ENCODE data around the gene NUMA1.

NUMA1 gene

GRCh38 chr11:72100009-72100408, 19.7 kb upstream of the NUMA1 start:
- DNase-seq = no peak

GRCh38 chr11:72098741-72099140, 18.4 kb upstream of the NUMA1 start:
- DNase-seq = no peak

- DNase-seq = no peak
Measured at GRCh38 chr11:72091292-72091691, 10.9 kb upstream of the NUMA1 start.

- DNase-seq = no peak
Measured at GRCh38 chr11:72088076-72088808, 7.9 kb upstream of the NUMA1 start.

- peak; percentile 18 to 36 for DNase-seq
Measured at GRCh38 chr11:72085621-72086351, 5.4 kb upstream of the NUMA1 start.

GRCh38 chr11:72084965-72085364, 4.6 kb upstream of the NUMA1 start:
- no peak for DNase-seq

- no peak for DNase-seq
Measured at GRCh38 chr11:72084076-72084475, 3.7 kb upstream of the NUMA1 start.

- DNase-seq = no peak
Measured at GRCh38 chr11:72083414-72083813, 3.1 kb upstream of the NUMA1 start.

GRCh38 chr11:72081821-72082453, 1.6 kb upstream of the NUMA1 start:
- no peak for DNase-seq

- no peak for DNase-seq
Measured at GRCh38 chr11:72081184-72081644, 872 bp upstream of the NUMA1 start.

GRCh38 chr11:72079819-72080325, 470 bp downstream of the NUMA1 start:
- DNase-seq = no peak

GRCh38 chr11:72078477-72078876, 1.9 kb downstream of the NUMA1 start:
- DNase-seq = no peak

GRCh38 chr11:72075756-72076155, 4.6 kb downstream of the NUMA1 start:
- no peak for DNase-seq

GRCh38 chr11:72075109-72075508, 5.2 kb downstream of the NUMA1 start:
- no peak for DNase-seq

GRCh38 chr11:72072348-72072747, 8.0 kb downstream of the NUMA1 start:
- no peak for DNase-seq

GRCh38 chr11:72070491-72070890, 9.9 kb downstream of the NUMA1 start:
- DNase-seq = no peak

- no peak for DNase-seq
Measured at GRCh38 chr11:72069787-72070251, 10.5 kb downstream of the NUMA1 start.

GRCh38 chr11:72069200-72069599, 11.1 kb downstream of the NUMA1 start:
- no peak for DNase-seq

GRCh38 chr11:72067676-72068075, 12.7 kb downstream of the NUMA1 start:
- no peak for DNase-seq

GRCh38 chr11:72067266-72067665, 13.1 kb downstream of the NUMA1 start:
- no peak for DNase-seq

- DNase-seq = no peak
Measured at GRCh38 chr11:72066855-72067254, 13.5 kb downstream of the NUMA1 start.

- no peak for DNase-seq
Measured at GRCh38 chr11:72061739-72062396, 18.5 kb downstream of the NUMA1 start.

Measured in NCI-H187 (cell line).